Activated CD8-positive, alpha-beta memory T cell treated with anti-CD3 and anti-CD28 coated beads, Interleukin-2, amount 50 U/mL, for 1 hour (primary cell): Measurements from ENCODE around the gene TM9SF4.
A peak's percentile ranks its signal among the peaks of the same experiment; 100 is the strongest.
"Not testable (repeated sequence)": the region's sequence is repeated elsewhere in the genome, so short reads cannot be mapped to it uniquely, and the experiment has no call there.

Source experiments
- DNase-seq: peaks from one replicate; pipeline ENCODE4 v3.0.0-alpha.2; 2020; ENCODE audit errors: extremely low read depth

The TM9SF4 gene

DNA sequence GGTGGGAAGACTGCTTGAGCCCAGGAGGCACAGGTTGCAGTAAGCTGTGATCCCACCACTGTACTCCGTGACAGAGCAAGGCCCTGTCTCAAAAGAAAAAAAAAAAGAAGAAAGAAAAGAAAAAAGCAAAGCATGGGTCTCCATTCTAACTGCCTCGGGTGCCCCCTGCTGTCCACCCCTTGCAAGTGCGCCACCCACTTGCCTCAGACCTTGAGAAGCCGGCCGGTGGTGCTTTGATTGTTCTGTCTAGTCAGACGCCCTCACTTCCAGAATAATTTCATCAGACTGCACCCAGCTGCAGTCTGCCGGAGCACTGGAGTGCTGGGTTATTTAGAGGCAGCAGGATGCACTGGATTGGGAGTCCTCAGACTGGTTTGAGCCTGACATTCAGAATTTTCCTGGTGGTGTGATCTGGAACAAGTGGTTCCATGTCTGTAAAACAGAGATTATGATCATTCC lies 17.6 kb upstream of the TM9SF4 start:
- peak; percentile 27 for DNase-seq

DNA sequence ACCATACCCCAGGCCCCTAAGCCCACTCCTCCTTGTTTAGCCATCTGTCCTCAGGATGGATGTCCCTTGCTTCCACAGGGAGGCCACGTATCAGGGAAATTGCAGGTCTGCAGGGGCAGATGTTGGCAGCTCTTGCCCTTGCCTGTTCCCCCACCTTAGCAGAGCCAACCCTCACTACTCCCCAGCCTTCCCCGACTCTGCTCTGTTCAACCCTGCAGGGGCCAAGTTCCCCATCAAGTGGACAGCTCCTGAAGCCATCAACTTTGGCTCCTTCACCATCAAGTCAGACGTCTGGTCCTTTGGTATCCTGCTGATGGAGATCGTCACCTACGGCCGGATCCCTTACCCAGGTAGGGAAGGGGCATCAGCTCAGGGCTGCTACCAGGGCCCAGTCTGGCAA lies 10.7 kb upstream of the TM9SF4 start:
- DNase-seq = no peak

GRCh38 chr20:32108814-32109391 lies 611 bp upstream of the TM9SF4 start:
- no peak for DNase-seq

DNA sequence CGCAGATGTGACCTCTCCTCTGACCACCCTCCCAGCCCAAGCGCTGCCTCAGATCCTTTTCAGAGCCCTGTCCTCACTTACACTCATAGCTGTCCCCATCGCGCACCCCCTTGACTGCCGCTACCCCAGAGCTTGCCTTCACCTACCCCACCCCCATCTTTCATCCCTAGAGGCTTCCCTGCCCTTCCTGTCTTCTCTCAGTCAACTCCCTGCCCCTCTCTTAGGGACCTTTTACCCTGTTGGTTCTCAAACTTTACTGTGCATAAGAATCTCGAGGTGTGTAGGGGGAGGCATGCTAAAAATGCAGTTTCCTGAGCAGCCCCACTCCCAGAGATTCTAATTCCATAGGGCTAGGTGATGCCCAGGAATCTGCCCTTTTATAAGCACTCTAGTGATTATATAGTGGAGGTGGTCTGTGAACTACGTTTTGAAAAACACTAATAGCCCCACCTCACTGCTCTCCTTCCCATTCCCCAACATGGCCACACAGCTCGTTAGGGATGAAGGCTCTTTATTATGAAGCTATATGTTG lies 725 bp downstream of the TM9SF4 start:
- DNase-seq = no peak

DNA sequence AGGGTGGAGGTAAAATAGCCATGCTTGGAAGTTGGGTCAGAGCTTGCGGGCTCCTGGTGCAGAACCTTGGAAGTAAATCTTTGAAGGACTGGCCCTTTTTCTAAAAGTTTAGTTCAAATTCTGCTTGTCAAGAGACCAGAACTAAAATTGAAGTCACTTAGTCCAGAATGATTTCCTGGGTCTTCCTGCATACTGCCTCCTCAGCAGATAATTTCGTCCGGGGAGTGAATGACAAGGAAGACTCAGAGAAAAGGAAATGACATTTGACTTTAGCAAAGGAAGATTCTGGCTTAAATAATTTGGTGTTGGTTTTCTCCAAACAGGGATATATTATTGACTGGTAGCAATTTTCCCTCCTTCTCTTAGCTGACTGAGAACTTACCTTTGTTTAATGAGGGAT lies 1.2 kb downstream of the TM9SF4 start:
- DNase-seq = no peak

DNA sequence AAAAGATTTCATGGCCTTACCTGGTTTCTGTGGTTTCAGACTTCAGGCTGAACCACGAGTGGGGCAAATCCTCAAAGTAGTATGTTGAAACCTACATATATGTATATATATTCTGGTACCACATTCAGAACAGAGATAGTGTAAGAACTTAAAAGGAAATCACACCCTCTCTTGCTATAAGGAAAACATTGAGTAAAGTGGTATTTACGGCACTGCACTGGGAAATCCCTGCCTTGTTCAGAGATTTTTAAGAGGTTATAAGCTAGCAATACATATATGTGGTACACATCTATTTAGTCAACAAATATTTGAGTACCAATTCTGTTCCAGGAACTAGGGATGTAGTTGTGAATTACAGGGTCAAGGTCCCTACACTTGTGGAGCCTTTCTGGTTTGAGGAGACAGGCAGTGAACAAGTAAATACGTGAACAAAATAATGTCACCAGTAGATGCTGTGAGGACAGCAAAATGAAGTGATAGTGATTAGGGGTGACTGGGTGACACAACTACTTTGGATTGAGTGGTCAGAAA lies 1.7 kb downstream of the TM9SF4 start:
- DNase-seq = no peak

DNA sequence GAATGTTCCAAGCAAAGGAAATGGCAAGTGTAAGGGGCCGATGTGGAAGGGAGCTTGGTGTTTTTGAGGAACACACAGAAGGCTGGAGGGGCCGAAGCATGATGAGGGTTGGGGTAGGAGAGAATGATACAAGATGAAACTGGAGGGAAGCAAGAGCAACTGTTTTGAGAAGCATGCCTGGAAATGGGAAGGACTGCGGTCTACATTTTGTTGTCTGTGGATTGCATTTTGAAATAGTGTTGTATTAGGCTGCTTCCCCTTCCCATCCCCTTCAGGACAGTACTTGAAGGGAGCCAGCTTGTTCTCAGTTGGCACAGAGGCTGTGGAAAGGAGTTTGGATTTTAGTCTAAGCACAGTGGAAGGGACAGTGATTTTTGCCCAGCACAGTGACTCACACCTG lies 2.2 kb downstream of the TM9SF4 start:
- DNase-seq = no peak

DNA sequence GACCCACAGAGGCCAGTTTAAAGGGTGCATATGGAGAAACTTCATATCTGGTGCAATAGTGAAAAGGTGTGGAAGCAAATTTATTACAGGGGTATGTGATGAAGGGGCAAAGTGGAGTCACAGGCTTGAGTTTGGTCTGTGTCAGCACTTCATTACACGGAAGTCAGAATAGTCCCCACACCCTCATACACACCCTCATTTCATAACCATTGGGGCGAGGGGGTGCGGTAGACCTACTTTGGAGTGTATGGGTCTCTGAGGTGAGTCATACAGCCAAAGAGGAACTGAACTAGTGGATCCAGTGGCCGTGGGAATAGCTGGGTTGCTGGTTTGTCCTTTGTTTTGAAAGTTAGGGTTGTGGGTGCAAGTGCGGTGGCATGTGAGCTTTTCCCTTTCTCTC lies 3.3 kb downstream of the TM9SF4 start:
- no peak for DNase-seq

GRCh38 chr20:32113591-32114260 lies 4.2 kb downstream of the TM9SF4 start:
- no peak for DNase-seq

GRCh38 chr20:32114305-32114960 lies 4.9 kb downstream of the TM9SF4 start:
- DNase-seq = no peak

DNA sequence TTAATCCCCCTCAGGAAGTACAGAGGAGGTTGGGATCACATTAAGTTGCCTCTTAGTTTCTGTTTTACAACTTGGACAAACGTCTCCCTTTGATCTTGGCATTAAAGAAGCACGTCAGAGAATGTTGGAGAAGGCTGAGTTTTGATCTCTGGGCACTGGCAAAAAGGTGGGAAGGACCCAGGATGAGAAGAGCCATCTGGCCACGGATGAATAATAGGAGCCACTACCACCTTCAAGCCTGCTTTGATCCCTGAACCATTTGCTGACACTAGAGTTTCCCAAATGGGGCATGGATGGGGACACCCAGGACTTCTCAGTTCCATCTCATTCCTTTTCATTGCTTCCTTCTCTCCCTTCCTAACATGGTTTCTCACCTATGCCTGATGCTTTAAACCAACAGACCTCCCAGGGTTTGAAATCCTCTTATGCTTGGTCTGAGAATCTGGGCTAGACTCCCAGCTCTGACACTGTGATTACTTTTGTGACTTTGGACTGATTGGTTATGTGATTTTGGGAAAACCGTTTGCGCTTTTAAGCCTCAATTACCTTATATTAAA lies 5.8 kb downstream of the TM9SF4 start:
- no peak for DNase-seq

GRCh38 chr20:32116079-32116521 lies 6.6 kb downstream of the TM9SF4 start:
- DNase-seq = no peak

GRCh38 chr20:32116796-32117195 lies 7.3 kb downstream of the TM9SF4 start:
- not testable (repeated sequence) for DNase-seq

DNA sequence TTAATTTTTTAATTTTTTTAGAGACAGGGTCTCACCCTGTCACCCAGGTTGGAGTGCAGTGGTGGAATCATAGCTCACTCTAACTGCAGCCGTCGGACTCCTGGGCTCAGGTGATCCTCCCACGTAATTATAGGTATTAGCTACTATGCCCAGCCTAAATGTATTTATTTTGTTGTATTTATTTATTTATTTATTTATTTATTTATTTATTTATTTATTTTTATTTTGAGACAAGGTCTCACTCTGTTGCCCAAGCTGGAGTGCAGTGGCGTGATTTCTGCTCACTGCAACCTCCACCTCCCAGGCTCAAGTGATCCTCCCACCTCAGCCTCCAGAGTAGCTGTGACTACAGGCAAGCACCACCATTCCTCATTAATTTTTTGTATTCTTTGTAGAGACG lies 8.9 kb downstream of the TM9SF4 start:
- DNase-seq = not testable (repeated sequence)

- DNase-seq = no peak
Measured at GRCh38 chr20:32119734-32120133, 10.2 kb downstream of the TM9SF4 start.

DNA sequence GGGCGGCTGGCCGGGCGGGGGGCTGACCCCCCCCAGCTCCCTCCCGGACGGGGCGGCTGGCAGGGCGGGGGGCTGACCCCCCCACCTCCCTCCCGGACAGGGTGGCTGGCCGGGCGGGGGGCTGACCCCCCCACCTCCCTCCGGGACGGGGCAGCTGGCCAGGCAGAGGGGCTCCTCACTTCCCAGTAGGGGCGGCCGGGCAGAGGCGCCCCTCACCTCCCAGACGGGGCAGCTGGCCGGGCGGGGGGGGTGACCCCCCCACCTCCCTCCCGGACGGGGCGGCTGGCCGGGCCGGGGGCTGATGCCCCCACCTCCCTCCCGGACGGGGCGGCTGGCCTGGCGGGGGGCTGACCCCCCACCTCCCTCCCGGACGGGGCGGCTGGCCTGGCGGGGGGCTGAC lies 12.4 kb downstream of the TM9SF4 start:
- DNase-seq = not testable (repeated sequence)

DNA sequence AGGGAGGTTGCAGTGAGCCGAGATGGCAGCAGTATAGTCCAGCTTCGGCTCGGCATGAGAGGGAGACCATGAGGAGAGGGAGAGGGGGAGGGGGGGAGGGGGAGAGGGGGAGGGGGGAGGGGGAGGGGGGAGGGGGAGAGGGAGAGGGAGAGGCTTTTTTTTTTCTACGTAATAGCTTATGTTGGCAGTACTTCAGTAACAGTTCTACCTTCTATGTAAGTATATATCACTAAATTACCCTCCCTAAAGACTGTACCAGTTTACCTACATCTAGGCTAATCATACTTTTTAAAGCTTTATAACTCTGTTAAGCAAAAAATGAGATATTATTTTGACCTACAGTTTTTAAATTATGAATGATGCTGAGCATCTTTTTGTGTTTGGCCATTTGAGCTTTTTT lies 13.6 kb downstream of the TM9SF4 start:
- no peak for DNase-seq

- DNase-seq = no peak
Measured at GRCh38 chr20:32124916-32125454, 15.5 kb downstream of the TM9SF4 start.

- no peak for DNase-seq
Measured at GRCh38 chr20:32125506-32125905, 16.0 kb downstream of the TM9SF4 start.

- DNase-seq = no peak
Measured at GRCh38 chr20:32126919-32127318, 17.4 kb downstream of the TM9SF4 start.

DNA sequence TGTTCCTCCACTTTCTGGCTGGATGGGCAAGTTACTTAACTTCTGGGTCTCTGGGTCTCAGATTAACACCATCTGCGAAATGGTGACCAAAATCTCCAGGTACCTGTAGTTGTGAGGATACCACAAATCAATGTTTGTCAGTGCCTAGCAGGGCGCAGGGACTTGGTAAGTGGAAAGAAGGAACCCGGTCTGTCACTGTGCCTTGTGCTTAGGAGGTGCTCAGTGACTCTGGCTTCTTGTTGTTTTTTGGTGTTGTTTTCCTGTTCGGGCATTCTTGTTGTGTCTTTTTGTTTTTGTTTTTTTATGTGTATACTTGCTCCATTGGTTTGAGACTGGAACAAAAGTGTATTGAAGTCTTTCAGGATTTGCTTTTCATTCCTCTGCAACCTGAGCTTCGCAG lies 17.8 kb downstream of the TM9SF4 start:
- no peak for DNase-seq

DNA sequence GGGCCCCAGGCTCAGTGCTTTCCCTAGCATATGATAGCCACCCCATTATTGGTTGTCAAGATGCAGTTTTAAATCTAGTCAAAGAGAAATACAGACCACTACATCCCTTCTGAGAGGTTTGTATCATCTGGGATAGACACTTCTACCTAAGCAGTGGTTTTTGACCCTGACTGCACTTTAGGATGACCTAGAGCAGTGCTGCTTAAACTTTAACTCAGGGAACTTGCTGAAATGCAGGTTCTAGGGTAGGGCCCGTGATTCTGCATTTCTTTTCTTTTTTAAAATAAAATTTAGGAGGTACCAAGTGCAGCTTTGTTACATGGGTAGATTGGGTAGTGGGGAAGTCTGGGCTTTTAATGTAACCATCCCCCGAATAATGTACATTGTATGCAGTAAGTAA lies 18.7 kb downstream of the TM9SF4 start:
- no peak for DNase-seq
